ENCODE data around the gene ACTL8.

Gene ACTL8

GRCh38 chr1:17857996-17858395, 102.9 kb downstream of the ACTL8 start:
- TF ChIP-seq REST (IDR thresholded peaks at IDR 0.05; ENCODE audit: low read depth) (peak; percentile 48; the same call in 1 of the 2 replicates), NFIC (IDR thresholded peaks at IDR 0.05) (no peak), CREB1 (IDR thresholded peaks at IDR 0.05; ENCODE audit: low read depth) (no peak)

- TF ChIP-seq EP300 (IDR thresholded peaks at IDR 0.05; ENCODE audit: borderline replicate concordance) (no peak), CREB1 (IDR thresholded peaks at IDR 0.05; ENCODE audit: low read depth) (no peak), TEAD4 (IDR thresholded peaks at IDR 0.05) (no peak), YY1 (IDR thresholded peaks at IDR 0.05; ENCODE audit: low read depth) (no peak), TCF12 (IDR thresholded peaks at IDR 0.05; ENCODE audit: low read depth) (no peak), USF1 (IDR thresholded peaks at IDR 0.05) (no peak), ZBTB7A (IDR thresholded peaks at IDR 0.05; ENCODE audit: low read depth) (no peak), TAF1 (IDR thresholded peaks at IDR 0.05; ENCODE audit: low read depth) (no peak), NFIC (IDR thresholded peaks at IDR 0.05) (no peak), RAD21 (IDR thresholded peaks at IDR 0.05; ENCODE audit: low read depth) (no peak), CEBPB (IDR thresholded peaks at IDR 0.05) (no peak), FOXM1 (IDR thresholded peaks at IDR 0.05; ENCODE audit: borderline replicate concordance, low read depth) (no peak), MAX (IDR thresholded peaks at IDR 0.05) (no peak), REST (IDR thresholded peaks at IDR 0.05; ENCODE audit: low read depth) (no peak), EGR1 (IDR thresholded peaks at IDR 0.05) (no peak)
These were observed 105.7 kb downstream of the ACTL8 start for GRCh38 chr1:17860812-17861211.

GRCh38 chr1:17861685-17862084, 106.6 kb downstream of the ACTL8 start:
- TF ChIP-seq EP300 (IDR thresholded peaks at IDR 0.05; ENCODE audit: borderline replicate concordance) (no peak), NFIC (IDR thresholded peaks at IDR 0.05) (peak; percentile 37; the same call in 1 of the 2 replicates), FOXM1 (IDR thresholded peaks at IDR 0.05; ENCODE audit: borderline replicate concordance, low read depth) (no peak)

- TF ChIP-seq EP300 (IDR thresholded peaks at IDR 0.05; ENCODE audit: borderline replicate concordance) (no peak), TEAD4 (IDR thresholded peaks at IDR 0.05) (no peak), CREB1 (IDR thresholded peaks at IDR 0.05; ENCODE audit: low read depth) (no peak), USF1 (IDR thresholded peaks at IDR 0.05) (no peak), TCF12 (IDR thresholded peaks at IDR 0.05; ENCODE audit: low read depth) (no peak), ZBTB7A (IDR thresholded peaks at IDR 0.05; ENCODE audit: low read depth) (no peak), RAD21 (IDR thresholded peaks at IDR 0.05; ENCODE audit: low read depth) (no peak), YY1 (IDR thresholded peaks at IDR 0.05; ENCODE audit: low read depth) (no peak), NFIC (IDR thresholded peaks at IDR 0.05) (no peak), FOXM1 (IDR thresholded peaks at IDR 0.05; ENCODE audit: borderline replicate concordance, low read depth) (no peak), MAX (IDR thresholded peaks at IDR 0.05) (no peak), TAF1 (IDR thresholded peaks at IDR 0.05; ENCODE audit: low read depth) (no peak)
These were observed 107.0 kb downstream of the ACTL8 start for GRCh38 chr1:17862121-17862520.

GRCh38 chr1:17865912-17866739, 111.0 kb downstream of the ACTL8 start:
- no peak for TF ChIP-seq TAF1 (IDR thresholded peaks at IDR 0.05; ENCODE audit: low read depth)
- no peak for TF ChIP-seq MAX (IDR thresholded peaks at IDR 0.05)
- TF ChIP-seq YY1 (IDR thresholded peaks at IDR 0.05; ENCODE audit: low read depth) = no peak
- TF ChIP-seq REST (IDR thresholded peaks at IDR 0.05; ENCODE audit: low read depth) = no peak
- no peak for TF ChIP-seq FOXM1 (IDR thresholded peaks at IDR 0.05; ENCODE audit: borderline replicate concordance, low read depth)
- TF ChIP-seq ZBTB7A (IDR thresholded peaks at IDR 0.05; ENCODE audit: low read depth) = no peak
- no peak for TF ChIP-seq EGR1 (IDR thresholded peaks at IDR 0.05)
- TF ChIP-seq RAD21 (IDR thresholded peaks at IDR 0.05; ENCODE audit: low read depth) = no peak
- TF ChIP-seq CREB1 (IDR thresholded peaks at IDR 0.05; ENCODE audit: low read depth) = no peak
- no peak for TF ChIP-seq TEAD4 (IDR thresholded peaks at IDR 0.05)
- TF ChIP-seq EP300 (IDR thresholded peaks at IDR 0.05; ENCODE audit: borderline replicate concordance) = no peak

Data from Ishikawa (cell line).